Adrenal gland (tissue), 5 donors: ENCODE measurements around the gene SNAI3.

Experiments used
- CTCF ChIP-seq, 6 experiments: fragments of 450-650 bp in 4 of 6; fragments of 200-600 bp in 2 of 6; sonication (generic) in 1 of 6; IDR thresholded peaks; 1 replicate in 5 of 6; 2 replicates in 1 of 6; pipeline versions ENCODE4 v1.5.1 to v1.8.0; 2016 to 2021; ENCODE audit warnings: antibody characterized with exemption in 6 of 6, mild to moderate bottlenecking in 2 of 6, moderate library complexity in 1 of 6
- POLR2A ChIP-seq, 2 donors: fragments of 450-650 bp; IDR thresholded peaks; one replicate each; pipeline ENCODE4 v1.6.1; 2017; ENCODE audit warnings: antibody characterized with exemption in 2 of 2, mild to moderate bottlenecking in 2 of 2, moderate library complexity in 1 of 2
- donor health status: DM: no; HTN: no; CAD: no.

DNA sequence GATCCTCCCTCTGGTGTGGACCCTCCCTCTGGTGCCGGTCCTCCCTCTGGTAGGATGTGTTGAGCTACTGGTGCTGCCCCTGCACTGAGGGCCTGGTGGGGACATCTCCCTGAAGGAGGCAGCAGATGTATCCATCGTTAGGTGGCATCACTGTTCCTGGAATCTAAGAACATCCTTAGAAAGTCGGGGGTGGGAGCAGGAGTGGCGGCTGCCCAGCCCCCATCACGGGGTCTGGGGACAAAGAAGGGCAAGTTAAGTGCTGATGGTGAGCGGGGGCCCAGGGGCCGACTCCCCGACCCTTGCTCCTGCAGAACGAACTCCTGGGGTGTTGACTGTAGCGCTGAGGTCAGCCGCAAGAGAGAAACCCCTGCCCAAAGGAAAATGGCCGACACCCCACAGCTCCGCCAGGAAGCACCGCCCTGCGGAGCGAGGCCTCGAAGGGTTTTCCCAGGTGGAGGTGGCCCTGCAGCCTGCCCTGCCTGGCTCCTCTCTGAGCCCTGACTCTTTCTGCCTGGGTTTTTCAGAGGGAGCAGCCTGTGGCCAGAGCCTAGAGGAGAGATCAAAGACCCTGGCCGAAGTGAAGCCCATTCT is 25.5 kb upstream of the SNAI3 start:
- TF ChIP-seq POLR2A (IDR thresholded peaks at IDR 0.05), result no peak
- no peak for TF ChIP-seq CTCF (IDR thresholded peaks at IDR 0.05)
